Left hindlimb (tissue), 1 donor: Measurements from ENCODE around the gene PTPN23.

Experiments
- DNase-seq: peaks from one replicate; pipeline ENCODE4 v3.0.0-alpha.2; 2018

PTPN23 gene

DNA sequence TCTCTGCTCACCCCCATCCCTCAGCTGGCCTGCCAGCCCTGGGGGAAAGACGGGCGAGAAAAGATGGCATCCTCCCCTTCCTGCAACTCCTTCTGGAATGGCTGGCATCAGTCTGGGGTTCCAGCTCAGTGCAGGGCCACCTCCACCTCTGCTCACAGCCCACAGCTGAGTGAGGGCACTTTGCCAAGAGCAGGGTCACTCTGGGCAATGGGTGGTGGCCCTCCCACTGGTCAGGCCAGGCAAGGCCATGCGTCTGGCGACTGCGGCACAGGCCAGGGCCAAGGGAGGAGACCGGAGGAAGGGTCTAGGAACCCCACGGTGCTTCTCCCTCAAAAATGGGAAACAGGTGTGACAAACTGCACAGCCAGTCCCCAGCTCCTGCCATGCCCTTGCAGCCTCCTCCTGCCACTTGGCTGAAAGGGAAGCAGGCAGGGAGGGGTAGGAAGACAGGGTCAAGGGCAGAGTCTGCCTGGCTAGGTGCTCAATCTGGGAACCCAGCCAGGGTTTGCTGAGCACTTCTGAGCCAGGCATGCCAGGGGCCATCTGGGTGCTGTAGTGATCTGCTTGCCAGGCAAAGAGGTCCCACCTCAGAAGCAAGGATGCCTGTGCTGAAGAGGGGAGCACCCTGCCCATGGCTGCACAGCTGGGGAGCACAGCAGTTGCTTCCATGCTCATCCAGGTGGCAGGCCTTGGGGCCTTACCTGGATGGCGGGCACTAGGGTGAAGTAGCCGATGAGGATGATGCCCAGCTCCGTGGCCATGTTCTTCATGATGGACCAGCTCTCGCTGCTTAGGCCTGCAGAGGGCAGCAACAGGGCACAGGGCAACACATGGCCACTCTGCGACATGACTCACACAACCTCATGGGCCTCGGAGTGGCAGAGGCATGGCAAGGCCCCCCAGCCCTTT lies 41.2 kb downstream of the PTPN23 start:
- DNase-seq, result no peak

DNA sequence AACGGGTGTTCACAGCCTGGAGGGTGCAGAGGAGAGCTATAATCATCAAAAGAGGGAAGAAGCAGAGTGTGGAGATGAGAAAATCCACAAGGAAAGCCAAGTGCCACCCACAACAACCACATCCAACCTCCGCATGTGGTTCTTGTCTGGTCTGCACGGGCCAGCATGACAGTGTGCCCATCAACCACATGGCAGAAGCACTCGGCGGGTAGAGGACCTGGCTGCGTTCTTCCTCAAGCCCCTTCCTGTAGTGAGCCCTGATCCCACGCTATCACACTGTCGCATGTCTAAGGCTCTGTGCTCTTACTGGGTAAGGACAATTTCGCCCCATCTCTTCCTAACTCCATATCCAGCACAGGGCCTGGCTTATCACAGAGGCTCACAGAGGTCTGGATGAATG lies 41.9 kb downstream of the PTPN23 start:
- no peak for DNase-seq

DNA sequence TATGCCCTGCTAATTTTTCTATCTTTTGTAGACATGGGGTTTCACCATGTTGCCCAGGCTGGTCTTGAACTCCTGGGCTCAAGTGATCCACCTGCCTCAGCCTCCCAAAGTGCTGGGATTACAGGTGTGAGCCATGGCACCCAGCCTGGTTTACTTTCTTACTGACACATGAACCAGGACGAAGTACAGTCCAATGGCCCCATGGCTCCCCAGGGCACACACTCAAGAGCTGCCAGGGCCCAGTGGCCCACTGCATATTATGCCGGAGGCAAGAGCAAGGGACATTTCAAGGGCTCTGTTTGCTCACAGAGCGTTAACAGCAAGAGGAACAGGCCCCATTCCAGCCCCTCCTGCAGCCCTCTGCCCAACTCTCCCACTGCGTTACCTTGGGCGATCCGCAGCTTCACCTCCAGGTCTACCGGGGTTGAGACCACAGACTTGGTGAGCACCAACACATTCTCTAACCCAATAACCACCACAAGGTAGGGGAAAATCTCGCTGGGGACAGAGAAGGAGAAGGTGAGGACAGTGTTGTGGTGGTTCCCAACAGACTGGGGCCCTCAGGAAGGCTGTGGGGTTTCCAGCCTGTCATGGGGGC lies 42.8 kb downstream of the PTPN23 start:
- DNase-seq, result no peak

DNA sequence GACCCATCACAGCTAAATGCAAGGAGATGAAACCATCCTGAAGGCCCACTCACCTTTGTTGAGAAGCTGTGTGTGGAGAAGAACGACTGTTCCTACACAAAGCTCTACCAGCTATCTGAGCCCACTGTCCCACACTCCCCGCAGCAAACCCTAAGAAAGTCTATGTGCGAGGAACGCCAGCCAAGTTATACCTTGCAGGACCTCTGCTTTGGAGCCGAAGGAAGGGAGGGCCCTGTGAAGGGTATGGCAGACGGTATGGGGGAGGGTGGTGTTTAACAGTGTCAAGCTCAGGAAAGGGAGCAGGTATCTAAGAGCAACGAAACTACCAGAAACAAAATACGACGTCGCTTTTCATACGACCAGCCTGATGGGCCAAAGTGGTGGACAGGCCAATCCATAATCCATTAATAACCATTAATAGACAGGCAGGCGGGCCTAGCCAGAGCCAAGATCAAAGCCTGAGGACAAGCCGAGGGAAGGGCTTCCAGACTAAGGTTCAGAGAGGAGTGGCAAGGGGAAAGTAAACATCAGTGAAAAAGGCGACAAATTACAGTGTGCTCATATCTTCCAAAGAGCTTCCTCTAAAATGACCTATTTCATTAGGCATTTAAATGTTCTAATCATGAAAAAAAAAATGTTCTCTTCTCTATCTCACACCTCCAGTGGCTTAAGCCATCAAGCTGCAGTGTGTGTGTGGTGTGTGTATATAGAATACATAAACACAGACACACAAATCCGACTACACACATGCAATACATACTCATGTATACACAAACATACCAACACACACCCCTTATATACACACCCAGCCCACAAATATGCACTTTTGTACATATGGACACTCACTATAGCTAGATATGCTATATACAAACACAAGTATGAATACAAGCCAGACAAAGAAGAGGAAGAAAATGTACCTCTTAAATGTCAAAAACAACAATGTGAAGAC lies 43.9 kb downstream of the PTPN23 start:
- no peak for DNase-seq

DNA sequence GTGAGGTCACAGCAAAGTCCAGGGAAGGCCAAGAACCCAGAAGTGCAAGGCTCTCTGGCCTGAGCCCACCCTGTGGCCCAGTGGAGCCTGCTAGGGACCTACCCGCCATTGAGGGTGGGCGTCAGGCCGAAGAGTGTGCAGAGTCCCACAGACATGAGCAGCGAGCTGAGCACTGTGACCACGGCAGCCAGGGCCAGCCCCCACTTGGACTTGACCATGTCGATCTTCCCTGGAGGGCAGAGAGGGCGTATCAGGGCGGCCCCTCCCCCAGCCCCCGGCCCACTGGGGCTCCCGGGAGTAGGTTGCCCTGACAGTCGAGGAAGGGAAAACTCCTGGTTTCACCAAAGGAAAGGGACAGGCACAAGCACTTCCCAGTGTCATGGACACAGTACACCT lies 44.6 kb downstream of the PTPN23 start:
- no peak for DNase-seq

DNA sequence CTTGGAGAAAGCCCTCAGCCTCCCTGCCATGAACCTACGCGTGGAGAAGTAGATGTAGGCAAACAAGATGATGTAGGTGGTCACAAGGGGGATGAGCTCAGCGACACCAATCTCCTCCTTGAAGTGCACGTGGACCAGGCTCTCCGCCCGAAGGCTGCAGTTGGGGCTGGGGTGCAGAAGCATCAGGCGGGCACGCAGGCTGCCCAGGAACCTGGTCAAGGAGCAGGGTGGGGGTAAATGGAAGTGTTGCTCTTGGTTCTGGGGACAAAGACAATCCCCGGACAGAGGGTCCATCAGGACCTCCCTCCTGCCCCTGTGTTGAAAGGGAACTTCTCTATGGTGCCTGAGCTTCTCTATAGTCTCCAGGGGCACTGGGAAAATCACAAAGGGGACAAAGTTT lies 45.1 kb downstream of the PTPN23 start:
- DNase-seq, result no peak

DNA sequence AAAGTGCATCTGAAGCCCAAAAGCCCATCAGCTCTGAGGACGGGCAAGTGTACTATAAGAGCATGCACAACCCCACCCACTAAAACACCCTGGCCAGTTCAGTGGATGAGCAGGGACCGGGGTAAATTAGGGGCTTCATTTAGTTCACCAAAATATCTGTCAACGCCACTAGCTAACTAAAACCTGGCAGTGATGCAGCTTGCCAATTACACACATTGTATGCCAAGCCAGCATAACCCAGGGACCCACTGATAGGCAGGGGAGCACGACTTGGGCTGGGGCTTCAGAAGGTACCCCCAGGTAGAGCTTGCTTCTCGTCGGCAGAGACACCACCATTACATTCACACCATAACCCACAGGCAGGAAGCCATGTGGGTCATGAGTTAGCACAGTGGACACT lies 47.0 kb downstream of the PTPN23 start:
- no peak for DNase-seq

DNA sequence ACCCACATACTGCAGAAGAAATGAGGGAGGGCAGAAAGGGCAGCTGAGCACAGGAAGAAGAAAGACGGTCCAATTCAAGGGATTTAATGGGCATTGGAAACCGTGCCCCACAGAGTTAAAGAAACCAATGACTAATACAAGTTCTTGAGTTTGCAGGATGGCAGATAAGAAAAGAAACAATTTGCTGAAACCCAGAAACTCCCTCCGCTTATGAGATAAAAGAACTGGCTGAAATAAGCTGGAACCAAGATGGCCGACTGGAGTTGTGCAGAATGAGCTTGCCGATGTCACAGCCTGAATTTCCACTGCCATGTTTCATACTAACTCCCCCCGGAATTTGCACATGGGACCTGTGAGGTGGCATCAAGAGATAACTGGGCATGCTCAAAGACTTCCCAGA lies 47.8 kb downstream of the PTPN23 start:
- DNase-seq, result no peak

DNA sequence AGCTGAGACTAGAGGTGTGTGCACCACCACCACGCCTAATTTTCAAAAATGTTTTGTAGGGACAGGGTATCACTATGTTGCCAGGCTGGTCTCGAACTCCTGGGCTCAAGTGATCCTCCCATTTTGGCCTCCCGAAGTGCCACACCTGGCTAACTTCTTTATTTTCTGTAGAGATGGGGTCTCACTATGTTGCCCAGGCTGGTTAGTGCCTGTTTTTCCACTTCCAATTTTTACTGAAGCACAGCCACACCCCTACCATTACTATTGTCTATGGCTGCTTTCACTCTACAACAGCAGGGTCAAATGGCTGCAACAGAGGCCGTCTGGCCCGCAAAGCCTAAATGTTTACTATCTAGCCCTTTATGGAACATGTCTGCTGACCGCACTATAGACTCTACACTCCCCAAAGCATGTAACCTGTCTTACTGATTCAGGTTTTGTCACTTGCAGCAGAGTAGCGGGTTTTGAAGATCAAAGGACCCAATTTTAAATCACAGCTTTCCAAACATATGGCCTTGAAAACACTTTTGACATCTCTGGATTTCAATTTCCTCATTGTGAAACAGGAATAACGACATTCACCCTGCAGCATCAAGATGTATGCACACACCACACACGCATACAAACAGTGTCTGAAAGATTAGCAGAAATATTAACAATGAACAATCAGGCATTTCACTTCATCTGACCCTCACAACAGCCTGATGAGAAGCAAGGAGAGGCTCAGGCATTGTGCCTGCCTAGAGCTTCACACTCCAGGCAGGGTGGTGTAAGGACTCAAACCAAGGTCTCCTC lies 48.9 kb downstream of the PTPN23 start:
- no peak for DNase-seq

DNA sequence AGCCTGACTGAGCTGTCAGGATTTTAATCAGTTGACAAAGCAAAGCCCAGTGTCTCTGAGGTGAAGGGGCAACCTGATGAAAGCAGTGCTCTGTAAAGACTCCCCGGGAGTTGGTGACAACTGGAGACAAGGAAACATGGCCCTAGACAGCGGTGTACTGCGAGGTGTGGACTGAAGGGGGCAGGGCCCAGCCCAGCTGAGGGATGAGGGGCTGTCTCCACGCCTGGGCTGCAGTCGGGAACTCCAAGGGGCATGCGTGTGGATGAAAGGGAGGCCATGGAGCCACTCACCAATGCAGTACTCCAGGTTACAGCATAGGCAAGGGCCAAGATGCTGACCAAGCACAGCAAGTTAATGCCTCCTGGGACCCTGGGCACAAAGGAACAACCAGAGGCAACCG lies 49.8 kb downstream of the PTPN23 start:
- no peak for DNase-seq

DNA sequence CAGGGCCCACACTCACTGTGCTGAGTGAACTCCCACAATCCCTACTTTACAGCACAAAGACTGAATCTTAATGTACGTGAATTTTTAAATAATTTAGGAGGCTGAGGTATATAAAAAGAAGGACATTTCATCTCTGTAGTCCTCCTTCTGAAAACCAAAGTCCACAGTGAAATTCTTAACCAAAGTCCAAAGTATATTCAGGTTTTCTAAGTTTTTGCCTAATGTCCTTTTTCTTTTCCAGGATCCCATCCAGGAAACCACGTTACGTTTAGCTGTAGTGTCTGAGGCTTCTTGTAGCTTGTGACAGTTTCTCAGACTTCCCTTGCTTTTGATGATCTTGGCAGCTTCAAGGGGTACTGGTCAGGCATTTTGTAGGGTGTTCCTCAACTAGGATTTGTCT lies 50.4 kb downstream of the PTPN23 start:
- DNase-seq, result no peak

DNA sequence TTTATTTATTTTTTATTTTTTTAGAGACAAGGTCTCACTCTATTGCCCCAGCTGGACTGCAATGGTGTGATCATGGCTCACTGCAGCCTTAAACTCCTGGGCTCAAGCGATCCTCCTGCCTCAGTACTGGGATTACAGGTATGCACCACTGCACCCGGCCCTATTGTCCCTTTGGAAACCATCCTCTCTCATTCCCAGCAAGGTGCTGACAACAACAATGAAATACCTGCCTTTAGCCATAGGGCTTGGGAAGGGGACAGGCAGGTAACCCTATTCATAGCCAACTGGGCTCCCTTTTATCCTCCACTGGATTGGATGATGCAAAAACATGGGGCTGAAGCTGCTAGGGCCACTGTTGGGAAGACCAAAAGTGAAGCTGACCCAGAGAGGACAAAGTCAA lies 51.9 kb downstream of the PTPN23 start:
- DNase-seq, result no peak

DNA sequence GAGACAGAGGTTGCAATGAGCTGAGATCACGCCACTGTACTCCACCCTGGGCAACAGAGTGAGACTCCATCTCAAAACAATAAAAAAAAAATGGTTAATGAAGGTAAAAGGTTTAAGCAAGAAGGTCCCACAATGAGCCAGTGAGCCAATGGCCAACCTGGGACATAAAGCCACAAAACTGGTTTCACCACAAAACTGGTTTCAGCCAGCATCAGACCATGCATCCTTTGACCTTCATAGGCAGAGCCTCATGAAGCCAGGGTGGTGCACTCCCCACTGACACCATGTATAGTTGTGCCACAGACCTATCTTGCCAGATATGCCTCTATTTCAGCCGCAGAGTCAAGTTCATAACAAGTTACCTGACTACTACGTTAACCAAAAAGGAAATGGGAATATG lies 53.0 kb downstream of the PTPN23 start:
- no peak for DNase-seq

DNA sequence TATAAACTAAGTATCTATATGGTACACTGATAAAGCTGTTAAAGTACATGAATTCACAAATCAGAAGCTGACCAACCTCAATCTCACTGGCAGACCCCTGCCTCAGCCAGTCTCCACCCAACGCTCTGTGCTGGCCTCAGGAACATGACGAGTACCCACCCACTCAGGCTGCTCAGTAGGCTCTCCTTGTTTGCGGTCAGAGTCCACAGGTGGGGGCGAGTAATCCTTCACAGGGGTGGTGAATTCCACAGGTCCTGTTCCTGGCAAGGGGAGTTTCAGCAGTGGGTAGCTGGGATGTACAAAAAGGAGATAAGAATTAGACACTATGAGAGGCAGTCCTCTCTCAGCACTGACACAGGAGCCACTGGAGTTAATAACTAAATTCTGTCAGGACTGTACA lies 54.0 kb downstream of the PTPN23 start:
- no peak for DNase-seq

DNA sequence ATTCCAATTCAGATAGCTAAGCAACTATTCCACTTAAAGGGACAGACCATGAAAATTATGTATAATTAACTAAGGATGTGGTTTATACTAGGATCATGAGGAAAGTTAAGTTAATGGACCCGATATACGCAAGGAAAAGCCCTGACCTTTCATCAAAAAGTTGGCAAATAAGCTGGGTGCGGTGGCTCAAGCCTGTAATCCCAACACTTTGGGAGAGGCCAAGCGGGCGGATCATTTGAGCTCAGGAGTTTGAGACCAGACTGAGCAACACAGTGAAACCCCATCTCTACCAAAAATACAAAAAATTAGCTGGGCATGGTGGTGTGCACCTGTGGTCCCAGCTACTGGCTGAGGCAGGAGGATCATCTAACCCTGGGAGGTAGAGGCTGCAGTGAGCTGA lies 55.4 kb downstream of the PTPN23 start:
- no peak for DNase-seq

DNA sequence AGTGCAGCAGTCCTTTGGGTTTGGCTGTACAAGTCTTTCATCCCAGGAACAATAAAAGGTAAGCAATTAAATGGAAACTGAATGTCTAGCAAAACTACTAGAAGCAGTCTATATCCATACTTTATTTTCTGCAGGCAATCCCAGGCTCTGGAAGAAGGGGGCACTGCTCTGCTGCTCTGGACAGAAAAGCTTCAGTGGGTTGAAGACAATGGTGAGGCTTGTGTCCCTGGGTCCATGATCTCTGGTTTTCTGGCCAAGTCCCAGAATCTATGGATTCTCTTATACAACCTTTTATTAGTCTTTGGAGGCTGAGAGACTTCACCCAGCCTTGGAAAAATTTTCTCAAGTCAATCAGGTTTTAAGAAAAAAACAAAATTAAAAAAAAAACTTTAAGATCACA lies 59.3 kb downstream of the PTPN23 start:
- no peak for DNase-seq

DNA sequence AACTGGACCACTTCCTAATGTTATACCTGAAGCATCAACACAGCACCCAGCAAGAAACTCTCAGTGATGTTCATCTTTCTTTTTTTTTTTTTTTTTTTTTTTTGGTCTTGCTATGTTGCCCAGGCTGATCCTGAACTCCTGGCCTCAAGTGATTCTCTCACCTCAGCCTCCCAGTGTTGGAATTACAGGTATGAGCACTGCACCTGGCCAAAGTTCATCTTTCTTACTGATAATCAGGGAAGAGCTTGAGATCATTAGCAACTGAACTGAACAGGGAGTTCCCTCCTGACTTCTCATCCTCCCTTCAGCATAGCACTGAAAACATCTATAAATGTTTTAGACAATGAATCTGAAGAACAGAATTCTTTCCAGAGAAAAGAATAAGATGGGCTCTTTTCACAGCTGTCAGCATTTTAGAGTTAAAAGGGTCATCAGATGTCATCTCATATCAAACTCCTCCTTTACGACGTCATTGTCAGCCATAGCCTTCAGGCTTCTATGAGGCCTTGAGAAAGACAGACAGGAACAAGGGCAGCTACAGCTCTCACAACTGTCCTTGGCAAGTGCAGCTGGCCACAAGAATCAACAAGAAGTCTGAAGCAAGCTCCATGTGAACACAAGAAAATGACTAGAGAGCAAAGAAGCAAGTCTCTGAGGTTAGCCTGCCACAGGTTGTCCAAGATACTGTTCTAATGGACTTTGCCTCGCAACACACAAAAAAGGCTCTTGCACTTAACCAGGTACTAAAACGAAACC lies 61.2 kb downstream of the PTPN23 start:
- no peak for DNase-seq

DNA sequence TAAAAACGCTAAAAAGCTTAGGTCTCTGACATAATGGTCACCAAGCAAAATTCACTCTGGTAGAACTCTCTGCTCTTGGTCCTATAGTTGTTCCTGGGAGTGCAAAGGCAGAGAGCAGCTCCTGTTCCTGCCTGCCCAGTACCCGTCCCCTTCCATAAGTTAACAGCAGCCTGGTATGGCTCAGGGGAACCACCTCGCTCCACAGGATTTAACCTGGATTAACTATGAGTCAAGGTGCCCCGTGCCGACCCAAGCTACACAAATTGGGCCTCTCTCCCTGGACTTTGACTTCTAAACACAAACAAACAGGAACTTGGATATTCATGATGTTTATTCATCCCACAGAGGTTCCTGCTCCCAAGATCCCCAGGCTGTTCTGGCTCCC lies 62.8 kb downstream of the PTPN23 start:
- DNase-seq, result no peak

DNA sequence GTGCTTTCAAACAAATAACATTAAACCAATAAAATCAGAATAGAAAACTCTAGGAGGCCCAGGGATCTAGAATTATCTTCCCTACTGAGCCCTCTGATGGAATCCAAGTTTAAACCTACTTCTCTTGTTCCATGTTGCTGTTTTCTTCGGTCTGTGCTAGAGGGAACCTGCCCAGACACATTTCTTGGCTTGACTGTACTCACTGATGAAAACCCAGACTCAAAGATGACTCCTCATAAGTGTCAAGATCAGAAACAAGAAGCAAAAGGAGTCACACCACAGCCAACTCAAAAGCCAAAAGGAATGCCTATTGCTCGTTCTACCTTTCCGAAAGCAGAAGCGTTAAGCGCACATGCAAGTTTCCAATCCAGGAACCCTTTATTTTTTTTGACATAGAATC lies 63.3 kb downstream of the PTPN23 start:
- no peak for DNase-seq

DNA sequence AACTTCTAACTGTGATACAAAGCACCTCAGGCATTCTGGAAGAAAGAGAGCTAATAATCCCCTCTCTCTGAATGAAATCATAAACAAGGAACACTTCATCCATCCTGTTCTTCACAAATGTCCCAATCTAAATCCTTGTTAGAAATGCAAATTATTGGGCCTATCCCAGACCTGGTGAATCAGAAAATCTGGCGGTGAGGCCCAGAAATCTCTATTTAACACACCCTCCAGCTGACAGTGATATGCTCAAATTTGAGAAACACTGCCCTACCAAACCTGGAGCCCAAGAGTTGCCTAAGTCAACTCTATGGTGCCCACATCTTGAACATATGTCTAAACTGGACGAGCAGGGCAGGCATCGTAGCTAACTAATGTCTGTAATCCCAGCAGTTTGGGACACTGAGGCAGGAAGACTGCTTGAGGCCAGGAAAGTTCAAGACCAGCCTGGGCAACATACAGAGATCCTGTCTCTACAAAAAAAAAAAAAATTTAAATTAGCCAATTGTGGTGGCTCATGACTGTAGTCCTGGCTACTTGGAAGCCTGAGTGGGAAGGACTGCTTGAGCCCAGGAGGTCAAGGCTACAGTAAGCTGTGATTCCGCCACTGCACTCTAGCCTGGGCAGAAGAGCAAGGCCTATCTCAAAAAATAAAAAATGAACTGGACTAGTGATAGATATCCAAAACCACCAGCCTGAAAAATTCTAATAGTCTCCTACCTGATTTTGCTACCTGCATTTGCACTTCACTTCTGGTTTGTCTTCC lies 71.8 kb downstream of the PTPN23 start:
- no peak for DNase-seq

DNA sequence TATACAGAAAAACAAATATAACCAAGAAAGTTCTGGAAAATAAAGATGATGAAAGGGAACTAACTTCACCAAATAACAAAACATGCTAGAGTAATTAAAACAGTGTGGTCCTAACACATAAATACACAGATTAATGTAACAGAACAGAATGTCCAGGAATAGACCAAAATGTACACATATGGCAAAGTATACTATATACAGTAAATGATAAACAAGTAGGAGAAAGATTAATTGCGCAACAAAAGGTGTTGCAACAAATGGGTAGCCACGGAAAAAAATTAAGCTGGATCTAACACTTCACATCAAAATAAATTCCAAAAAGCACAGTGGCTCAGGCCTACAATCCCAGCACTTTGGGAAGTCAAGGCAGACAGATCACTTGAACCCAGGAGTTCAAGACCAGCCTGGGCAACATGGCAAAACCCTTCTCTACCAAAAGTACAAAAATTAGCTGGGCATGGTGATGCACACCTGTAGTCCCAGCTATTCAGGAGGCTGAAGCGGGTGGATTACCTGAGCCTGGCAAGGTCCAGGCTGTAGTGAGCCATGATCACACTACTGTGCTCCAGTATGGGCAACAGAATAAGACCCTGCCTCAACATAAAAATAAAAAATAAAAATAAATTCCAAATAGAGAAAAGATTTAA lies 75.1 kb downstream of the PTPN23 start:
- no peak for DNase-seq
